Islet precursor cell (in vitro differentiated cells): ENCODE measurements around the gene SRGAP2C.
"Not testable (repeated sequence)": the region's sequence is repeated elsewhere in the genome, so short reads cannot be mapped to it uniquely, and the experiment has no call there.

Experiments
- DNase-seq: peaks from one replicate; pipeline ENCODE4 v3.0.0-alpha.2; 2018

Gene SRGAP2C

DNA sequence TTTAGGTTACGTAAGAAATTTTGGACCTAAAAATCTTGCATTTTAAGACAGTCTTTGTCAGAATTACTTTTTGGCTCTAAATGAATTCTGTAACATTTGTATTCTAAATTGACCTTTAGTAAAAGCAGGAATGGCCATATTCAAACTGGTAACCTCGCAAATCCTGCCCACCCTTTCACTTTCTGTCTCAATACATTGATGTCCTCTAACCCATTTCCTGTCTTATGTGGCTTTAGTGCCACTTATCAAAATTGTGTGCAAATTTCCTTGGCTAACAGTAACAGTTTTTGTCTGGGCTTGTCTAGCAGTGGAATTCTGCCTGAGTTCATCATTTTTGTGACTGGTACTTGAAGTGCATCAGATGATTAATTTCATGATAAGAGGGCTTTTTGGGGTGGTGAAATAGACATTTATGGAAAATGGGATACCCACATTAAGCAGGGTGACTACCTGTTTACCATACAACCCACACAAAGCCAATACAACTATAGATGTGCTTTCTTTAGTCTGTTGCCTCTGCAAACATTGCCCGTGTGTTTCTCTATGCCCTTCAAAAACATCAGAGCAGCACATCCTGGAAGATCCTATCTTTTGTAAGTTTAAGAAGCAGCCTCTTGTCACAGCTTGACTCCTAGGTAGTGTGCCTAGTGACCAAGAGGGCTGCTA is 205.3 kb downstream of the SRGAP2C start:
- not testable (repeated sequence) for DNase-seq

DNA sequence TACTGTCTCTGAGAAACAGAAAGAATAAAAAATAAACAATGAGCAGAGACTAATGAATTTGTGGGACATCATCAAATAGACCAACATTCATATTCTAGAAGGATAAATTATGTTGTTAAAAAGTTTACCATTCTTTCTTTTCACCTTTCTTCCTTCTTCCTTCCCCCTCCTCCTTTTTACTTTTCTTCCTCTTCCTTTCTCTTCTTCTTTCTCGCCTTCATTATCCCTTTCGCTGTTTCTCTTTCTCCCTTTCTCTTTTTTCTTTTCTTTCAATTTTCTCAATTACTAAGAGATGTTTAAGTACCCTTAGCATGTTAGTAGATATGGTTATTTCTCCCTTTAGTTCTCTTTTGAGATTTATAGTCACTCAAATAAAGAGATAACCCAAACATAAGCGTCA is 207.4 kb downstream of the SRGAP2C start:
- not testable (repeated sequence) for DNase-seq

DNA sequence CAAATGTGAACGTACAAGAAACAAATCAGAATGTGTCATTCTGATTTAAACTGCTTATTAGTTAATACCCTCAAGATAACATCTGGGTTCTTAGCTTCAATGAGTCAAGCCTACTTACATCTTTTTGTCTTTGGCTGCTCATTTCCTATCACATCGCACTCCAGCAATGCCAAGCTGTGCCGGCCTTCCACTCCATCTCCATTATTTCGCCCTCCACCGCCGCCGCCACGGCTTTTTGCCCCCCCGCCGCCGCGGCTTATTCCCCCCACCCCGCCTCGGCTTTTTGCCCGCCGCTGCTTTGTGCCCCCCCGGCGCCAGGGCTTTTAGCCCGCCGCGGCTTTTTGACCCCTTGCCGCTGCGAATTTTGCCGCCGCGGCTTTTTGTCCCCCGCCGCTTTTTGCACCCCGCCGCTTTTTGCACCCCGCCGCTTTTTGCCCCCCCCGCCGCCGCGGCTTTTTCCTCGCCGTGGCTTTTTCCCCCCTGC is 211.0 kb downstream of the SRGAP2C start:
- DNase-seq, result peak; percentile 60

DNA sequence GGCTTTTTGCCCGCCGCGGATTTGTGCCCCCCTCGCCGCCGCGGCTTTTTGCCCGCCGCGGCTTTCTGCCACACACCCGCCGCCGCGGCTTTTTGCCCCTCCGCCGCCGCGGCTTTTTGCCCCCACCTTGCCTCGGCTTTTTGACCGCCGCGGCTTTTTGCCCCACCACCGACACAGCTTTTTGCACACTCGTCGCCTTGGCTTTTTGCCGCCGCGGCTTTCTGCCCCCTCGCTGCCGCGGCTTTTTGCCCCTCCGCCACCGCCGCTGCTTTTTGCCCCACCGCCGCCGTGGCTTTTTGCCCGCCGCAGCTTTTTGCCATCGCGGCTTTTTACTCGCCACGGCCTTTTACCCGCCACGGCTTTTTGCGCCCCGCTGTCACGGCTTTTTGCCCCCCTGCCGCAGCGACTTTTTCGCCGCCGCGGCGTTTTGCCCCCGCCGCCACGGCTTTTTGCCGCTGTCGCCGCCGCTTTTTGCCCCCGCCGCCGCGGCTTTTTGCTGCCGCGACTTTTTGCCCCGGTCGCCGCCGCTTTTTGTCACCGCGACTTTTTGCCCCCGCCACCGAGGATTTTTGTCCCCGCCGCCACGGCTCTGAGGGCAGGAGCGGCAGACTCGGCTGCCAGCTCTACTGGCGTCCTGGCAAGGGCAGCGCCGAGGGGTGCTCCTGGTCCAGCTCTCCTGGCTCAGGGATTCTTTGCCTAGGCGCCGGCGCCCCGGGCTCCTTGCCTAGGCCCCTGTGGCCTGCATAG is 211.7 kb downstream of the SRGAP2C start:
- peak; percentile 50 for DNase-seq

DNA sequence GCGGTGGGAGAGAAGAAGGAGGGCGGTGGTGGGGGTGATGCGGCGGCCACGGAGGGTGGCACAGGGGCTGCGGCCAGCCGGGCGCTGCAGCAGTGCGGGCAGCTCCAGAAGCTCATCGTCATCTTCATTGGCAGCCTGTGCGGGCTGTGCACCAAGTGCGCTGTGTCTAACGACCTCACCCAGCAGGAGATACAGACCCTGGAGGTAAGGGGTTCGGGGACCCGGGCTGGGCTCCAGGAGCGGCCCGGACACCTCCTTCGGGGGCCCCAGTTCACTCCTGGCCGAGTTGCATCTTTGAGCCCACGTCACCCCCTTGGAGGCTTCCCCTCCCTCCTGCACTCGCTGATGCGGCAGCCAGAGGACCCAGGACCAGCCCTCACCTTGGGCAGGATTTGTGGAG is 212.3 kb downstream of the SRGAP2C start:
- DNase-seq, result not testable (repeated sequence)

DNA sequence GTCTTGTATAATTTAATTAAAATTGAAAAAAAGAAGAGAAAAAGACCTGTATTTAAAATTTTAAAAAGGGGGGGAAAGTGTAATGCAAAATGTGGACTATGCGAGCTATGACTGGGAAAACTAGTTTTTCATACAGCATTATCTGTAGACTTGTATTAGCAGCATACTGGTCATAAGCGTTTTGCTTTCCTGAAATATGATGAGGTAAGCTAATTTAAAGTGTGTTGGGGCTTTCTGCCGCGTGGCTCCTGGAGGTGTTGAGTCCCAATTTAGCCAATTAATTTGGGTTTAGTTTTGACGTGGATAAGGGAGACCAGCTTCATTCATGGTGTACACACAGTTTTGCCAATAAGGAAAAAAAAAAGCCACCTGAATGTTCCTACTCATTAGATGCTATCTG is 214.4 kb downstream of the SRGAP2C start:
- DNase-seq, result not testable (repeated sequence)

DNA sequence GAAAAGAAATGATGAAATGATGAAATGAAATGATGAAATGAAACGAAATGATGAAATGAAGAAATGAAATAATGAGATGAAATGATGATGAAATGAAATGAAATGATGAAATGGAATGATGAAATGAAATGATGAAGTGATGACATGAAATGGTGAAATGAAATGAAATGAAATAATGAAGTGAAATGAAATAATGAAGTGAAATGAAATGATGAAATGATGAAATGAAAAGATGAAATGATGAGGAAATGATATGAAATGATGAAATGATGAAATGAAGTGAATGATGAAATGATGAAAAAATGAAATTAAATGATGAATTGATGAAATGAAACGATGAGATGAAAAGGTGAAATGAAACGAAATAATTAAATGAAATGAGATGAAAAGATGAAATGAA is 215.3 kb downstream of the SRGAP2C start:
- DNase-seq, result not testable (repeated sequence)

DNA sequence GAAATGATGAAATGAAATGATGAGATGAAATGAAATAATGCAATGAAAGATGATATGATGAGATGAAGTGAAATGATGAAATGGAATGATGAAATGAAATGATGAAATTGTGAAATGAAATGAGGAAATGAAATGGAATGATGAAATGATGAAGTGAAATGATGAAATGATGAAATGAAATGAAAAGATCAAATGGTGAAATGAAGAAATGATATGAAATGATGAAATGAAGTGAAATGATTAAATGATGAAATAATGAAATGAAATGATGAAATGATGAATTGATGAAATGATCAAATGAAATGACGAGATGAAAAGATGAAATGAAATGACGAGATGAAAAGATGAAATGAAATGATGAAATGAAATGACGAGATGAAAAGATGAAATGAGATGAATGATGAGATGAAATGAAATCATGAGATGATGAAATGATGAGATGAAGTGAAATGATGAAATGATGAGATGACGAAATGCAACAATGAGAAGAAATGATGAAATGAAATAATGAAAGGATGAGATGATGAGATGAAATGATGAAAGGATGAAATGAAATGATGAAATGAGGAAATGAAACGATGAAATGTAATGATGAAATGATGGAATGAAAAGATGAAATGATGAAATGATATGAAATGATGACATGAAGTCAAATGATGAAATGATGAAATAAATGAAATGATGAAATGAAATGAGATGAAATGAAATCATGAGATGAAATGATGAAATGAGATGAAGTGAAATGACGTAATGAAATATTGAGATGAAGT is 216.0 kb downstream of the SRGAP2C start:
- not testable (repeated sequence) for DNase-seq

DNA sequence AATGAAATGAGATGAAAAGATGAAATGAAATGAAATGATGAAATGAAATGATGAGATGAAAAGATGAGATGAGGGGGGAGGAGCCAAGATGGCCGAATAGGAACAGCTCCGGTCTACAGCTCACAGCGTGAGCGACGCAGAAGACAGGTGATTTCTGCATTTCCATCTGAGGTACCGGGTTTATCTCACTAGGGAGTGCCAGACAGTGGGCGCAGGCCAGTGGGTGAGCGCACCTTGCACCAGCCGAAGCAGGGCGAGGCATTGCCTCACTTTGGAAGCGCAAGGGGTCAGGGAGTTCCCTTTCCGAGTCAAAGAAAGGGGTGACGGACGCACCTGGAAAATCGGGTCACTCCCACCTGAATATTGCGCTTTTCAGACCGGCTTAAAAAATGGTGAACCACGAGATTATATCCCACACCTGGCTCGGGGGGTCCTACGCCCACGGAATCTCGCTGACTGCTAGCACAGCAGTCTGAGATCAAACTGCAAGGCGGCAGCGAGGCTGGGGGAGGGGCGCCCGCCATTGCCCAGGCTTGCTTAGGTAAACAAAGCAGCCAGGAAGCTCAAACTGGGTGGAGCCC is 216.7 kb downstream of the SRGAP2C start:
- not testable (repeated sequence) for DNase-seq

DNA sequence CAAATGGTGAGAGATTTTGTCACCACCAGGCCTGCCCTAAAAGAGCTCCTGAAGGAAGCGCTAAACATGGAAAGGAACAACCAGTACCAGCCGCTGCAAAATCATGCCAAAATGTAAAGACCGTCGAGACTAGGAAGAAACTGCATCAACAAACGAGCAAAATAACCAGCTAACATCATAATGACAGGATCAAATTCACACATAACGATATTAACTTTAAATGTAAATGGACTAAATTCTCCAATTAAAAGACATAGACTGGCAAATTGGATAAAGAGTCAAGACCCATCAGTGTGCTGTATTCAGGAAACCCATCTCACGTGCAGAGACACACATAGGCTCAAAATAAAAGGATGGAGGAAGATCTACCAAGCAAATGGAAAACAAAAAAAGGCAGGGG is 218.5 kb downstream of the SRGAP2C start:
- DNase-seq, result not testable (repeated sequence)

DNA sequence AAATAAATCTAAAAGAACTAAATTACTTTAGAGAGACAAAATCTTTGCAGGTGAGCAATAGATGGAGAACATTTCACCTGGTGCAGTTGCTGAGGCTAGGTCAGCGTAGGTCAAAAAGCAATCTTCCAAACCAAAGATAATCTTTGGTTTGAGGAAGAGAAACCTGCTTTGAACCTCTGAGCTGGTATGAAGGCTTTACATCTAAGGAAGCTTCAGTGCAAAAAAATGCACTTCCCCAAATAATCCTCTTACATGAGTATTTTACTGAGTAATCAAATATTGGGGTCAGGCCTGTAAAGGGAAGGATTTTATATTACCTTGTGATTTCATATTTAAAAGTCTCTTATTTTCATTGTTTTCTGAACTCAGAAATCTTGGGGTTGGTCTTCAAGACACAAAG is 223.6 kb downstream of the SRGAP2C start:
- no peak for DNase-seq

DNA sequence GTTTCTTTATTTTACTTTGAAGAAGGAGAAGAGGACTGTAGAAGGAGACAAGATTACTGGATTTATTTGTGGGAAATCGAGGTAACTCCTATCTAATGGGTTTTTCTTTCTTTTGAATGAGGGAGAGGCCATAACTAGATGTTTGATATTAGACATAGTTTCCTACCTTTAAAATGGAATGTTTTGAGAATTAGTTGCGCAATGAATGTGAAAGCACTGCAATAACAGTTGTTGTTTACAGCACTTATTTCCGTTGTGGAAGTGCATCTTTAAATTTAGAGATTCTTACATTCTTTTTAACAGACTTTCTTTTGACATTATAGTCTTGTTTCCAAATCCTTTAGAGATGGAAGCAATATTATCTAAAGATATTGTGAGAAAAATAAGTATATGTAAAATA is 229.0 kb downstream of the SRGAP2C start:
- no peak for DNase-seq

DNA sequence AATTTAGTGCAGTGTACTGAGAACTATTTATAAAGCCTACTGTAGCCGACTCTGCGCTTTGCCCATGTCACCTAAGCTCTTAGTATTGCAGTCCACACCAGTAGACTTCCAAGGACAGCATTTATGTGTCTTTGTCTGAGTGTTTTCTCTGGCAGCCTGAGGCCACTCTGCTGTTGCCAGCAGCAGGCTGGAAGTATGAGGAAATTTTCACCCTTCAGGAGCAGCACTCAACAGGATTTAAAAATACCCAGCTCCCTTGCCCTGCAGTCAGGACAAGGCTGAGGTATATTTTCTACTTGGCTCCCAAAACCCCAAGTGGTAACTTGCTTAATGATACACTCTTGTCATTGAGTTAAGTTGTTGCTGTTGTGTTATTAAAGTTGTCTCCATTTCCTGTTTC is 230.1 kb downstream of the SRGAP2C start:
- DNase-seq, result peak; percentile 63

DNA sequence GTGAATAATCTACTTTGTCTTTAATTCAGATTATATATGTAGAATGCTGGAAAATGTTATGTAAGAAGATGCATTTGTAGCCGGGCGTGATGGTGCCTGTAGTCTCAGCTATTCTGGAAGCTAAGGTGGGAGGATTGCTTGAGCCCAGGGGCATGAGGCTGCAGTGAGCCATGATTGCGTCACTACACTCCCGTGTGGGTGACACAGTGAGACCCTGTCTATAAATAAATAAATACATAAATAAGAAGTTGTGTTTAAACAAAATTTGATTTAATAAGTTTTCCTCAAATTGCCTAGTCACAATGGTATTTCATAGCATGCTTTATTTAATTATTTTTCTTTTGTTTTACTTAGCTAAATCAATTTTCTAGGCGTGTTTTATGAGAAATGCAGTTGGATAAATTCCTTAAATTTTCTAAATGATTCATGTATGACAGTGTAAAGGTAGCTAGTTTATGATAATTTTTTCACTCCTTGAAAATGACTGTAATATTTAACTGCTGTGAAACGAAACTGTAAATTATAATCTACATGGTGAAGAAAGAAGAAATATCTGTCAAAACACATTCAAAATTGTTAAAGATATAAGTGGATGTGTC is 232.6 kb downstream of the SRGAP2C start:
- peak; percentile 63 for DNase-seq

DNA sequence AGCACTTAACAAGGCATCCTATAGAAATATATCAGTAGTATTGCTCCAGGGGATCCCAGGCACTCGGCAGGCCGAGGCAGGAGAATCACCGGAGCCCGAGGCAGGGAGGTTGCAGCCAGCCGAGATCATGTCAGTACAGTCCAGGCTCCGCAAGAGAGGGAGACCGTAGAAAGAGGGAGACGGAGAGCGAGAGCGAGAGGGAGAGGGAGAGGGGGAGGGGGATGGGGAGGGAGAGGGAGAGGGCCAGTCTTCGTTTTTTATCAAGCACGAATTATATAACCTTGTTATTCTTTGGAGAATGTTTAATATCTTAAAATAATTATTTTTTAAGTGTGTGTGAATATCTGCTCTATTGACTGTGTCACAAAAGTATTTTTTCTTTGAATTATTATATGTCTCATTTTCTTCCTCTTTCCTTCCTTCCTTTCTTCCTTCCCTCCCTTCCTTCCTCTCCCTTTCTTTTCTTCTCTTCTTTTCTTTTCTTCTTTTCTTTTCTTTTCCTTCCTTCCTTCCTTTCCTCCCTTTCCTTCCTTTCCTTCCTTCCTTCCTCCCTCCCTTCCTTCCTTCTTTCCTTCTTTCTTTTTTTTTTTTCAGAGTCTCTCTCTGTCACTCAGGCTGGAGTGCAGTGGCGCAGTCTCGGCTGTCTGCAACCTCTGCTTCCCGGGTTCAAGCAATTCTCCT is 233.7 kb downstream of the SRGAP2C start:
- peak; percentile 74 for DNase-seq

DNA sequence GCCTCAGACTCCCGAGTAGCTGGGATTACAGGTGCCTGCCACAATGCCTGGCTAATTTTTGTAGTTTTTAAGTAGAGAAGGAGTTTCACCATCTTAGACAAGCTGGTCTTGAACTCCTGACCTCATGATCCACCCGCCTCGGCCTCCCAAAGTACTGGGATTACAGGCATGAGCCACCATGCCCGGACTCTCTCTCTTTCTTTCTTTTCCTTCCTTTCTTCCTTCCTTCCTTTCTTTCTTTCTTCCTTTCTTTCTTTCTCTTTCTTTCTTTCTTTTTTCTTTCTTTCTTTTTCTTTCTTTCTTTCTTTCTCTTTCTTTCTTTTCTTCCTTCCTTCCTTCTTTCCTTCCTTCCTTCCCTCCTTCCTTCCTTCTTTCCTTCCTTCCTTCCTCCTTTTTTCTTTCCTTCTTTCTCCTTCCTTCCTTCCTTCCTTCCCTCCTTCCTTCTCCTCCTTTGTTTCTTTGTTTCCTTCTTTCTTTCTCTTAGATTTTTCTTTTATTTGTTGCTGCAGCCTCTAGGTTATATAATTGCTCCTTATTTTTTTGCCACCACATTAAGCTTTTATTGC is 234.4 kb downstream of the SRGAP2C start:
- not testable (repeated sequence) for DNase-seq

DNA sequence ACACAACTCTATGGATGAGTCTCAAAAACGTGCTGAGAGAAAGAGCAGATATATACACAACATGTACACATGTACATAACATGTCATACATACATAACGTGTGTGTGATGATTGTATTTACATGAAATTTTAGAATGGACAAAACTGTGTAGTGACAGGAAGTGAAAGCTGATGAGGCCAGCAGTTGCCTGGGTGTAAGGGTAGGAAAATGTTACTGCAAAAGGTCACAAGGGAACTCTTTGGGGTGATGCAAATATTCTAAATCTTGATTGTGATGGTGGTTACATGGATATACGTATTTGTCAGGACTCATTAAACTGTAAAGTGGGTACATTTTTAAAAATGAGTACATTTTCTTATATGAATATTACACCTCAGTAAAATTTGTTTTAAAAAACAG is 236.7 kb downstream of the SRGAP2C start:
- not testable (repeated sequence) for DNase-seq

DNA sequence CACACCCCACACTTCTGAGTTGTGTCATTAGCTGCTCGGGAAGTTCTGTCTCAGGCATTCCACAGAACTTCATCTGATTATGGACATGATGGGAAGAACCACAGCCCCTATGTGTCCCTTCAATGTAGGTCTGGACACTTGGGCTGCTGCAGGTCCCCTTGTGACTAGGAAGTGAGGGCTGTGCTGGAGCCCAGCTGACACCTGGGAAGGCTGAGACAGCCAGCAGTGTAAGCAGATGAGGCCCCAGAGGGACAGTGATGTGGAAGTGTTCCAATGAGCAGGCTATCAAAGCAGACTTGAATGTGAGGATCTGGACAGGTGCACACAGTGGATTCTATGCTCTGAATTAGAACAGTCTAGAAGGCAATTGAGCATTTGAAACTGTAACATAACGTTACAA is 239.2 kb downstream of the SRGAP2C start:
- peak; percentile 52 for DNase-seq

DNA sequence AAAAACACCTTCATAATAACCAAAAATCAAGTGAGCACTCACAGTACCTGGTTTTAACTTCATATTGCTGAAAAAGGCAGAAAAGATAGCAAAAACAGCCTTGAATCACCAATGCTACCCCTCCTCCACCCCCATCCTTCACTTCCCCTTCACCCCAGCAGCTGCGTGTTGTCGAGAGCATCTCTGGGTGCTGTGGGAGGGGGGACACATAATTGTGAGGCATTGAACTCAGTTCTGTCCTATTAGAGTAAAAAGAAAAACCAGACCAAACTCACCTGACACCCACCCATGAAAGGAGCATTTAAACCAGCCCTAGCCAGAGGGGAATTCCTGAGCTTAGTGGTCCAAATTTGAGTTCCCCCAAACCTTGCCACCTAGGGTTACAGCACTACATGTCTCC is 248.7 kb downstream of the SRGAP2C start:
- DNase-seq, result not testable (repeated sequence)

DNA sequence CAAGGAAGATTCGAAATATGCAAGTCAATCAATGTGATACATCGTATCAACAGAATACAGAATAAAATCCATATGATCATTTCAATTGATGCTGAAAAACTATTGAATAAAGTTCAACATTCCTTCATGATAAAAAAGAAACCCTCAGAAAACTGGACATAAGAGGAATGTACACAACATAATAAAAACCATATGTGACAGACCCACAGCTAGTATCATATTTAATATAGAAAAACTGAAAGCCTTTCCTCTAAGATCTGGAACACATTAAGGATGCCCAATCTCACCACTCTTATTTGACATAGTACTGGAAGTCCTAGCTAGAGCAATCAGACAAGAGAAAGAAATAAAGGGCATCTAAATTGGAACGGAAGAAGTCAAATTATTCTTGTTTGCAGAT is 254.1 kb downstream of the SRGAP2C start:
- DNase-seq, result not testable (repeated sequence)

DNA sequence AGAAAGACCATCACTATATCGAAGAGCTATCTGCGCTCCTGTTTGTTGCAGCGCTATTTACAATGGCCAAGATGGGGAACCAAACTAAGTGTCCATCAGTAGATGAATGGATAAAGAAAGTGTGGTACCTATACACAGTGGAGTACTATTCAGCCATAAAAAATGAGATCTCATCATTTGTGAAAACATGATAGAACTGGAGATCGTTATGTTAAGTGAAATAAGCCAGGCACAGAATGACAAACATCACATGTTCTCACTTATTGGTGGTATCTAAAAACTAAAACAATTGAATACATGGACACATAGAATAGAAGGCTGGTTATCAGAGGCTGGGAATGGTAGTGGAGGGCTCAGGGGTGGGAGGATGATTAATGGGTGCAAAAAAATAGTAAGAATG is 256.2 kb downstream of the SRGAP2C start:
- DNase-seq, result no peak
